Left kidney (tissue), 8 donors: ENCODE data around the gene NCKAP1. TPM values are rescaled to one million over a fixed set of nuclear protein-coding genes. Genes with fewer than 3 reads are reported as not detected.
A peak's percentile ranks its signal among the peaks of the same experiment; 100 is the strongest.
"Not testable (repeated sequence)": the region's sequence is repeated elsewhere in the genome, so short reads cannot be mapped to it uniquely, and the experiment has no call there.

Source experiments
- DNase-seq: peaks from one replicate; pipeline ENCODE4 v3.0.0-alpha.2; 2013
- long read RNA-seq, 8 donors: transcript quantifications; one replicate each; lab custom pipeline, GENCODE V29; 2026
- polyA plus RNA-seq: library from polyadenylated mRNA; unstranded; fragments of 120-200 nt; gene quantifications from one replicate; pipeline ENCODE4 v1.2.1, GENCODE V29; 2013; ENCODE audit not compliant: insufficient read length

NCKAP1 gene, protein sequence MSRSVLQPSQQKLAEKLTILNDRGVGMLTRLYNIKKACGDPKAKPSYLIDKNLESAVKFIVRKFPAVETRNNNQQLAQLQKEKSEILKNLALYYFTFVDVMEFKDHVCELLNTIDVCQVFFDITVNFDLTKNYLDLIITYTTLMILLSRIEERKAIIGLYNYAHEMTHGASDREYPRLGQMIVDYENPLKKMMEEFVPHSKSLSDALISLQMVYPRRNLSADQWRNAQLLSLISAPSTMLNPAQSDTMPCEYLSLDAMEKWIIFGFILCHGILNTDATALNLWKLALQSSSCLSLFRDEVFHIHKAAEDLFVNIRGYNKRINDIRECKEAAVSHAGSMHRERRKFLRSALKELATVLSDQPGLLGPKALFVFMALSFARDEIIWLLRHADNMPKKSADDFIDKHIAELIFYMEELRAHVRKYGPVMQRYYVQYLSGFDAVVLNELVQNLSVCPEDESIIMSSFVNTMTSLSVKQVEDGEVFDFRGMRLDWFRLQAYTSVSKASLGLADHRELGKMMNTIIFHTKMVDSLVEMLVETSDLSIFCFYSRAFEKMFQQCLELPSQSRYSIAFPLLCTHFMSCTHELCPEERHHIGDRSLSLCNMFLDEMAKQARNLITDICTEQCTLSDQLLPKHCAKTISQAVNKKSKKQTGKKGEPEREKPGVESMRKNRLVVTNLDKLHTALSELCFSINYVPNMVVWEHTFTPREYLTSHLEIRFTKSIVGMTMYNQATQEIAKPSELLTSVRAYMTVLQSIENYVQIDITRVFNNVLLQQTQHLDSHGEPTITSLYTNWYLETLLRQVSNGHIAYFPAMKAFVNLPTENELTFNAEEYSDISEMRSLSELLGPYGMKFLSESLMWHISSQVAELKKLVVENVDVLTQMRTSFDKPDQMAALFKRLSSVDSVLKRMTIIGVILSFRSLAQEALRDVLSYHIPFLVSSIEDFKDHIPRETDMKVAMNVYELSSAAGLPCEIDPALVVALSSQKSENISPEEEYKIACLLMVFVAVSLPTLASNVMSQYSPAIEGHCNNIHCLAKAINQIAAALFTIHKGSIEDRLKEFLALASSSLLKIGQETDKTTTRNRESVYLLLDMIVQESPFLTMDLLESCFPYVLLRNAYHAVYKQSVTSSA
- polyA plus RNA-seq = 145 TPM
- long read RNA-seq, donor 1, full-length matches to known transcripts = 14 of 28 reads
- long read RNA-seq, donor 1, partial matches to known transcripts = 14 of 28 reads
- long read RNA-seq, donor 1, other reads (novel, unspliced or antisense) = 0 of 28 reads
- long read RNA-seq, donor 2, full-length matches to known transcripts = 22 of 27 reads
- long read RNA-seq, donor 2, partial matches to known transcripts = 5 of 27 reads
- long read RNA-seq, donor 2, other reads (novel, unspliced or antisense) = 0 of 27 reads
- long read RNA-seq, donor 3, full-length matches to known transcripts = 13 of 13 reads
- long read RNA-seq, donor 3, partial matches to known transcripts = 0 of 13 reads
- long read RNA-seq, donor 3, other reads (novel, unspliced or antisense) = 0 of 13 reads
- long read RNA-seq, donor 4 = 0 reads
- long read RNA-seq, donor 5, full-length matches to known transcripts = 27 of 59 reads
- long read RNA-seq, donor 5, partial matches to known transcripts = 32 of 59 reads
- long read RNA-seq, donor 5, other reads (novel, unspliced or antisense) = 0 of 59 reads
- long read RNA-seq, donor 6, full-length matches to known transcripts = 8 of 23 reads
- long read RNA-seq, donor 6, partial matches to known transcripts = 15 of 23 reads
- long read RNA-seq, donor 6, other reads (novel, unspliced or antisense) = 0 of 23 reads
- long read RNA-seq, donor 7, full-length matches to known transcripts = 18 of 25 reads
- long read RNA-seq, donor 7, partial matches to known transcripts = 7 of 25 reads
- long read RNA-seq, donor 7, other reads (novel, unspliced or antisense) = 0 of 25 reads
- long read RNA-seq, donor 8, full-length matches to known transcripts = 7 of 19 reads
- long read RNA-seq, donor 8, partial matches to known transcripts = 12 of 19 reads
- long read RNA-seq, donor 8, other reads (novel, unspliced or antisense) = 0 of 19 reads

DNA sequence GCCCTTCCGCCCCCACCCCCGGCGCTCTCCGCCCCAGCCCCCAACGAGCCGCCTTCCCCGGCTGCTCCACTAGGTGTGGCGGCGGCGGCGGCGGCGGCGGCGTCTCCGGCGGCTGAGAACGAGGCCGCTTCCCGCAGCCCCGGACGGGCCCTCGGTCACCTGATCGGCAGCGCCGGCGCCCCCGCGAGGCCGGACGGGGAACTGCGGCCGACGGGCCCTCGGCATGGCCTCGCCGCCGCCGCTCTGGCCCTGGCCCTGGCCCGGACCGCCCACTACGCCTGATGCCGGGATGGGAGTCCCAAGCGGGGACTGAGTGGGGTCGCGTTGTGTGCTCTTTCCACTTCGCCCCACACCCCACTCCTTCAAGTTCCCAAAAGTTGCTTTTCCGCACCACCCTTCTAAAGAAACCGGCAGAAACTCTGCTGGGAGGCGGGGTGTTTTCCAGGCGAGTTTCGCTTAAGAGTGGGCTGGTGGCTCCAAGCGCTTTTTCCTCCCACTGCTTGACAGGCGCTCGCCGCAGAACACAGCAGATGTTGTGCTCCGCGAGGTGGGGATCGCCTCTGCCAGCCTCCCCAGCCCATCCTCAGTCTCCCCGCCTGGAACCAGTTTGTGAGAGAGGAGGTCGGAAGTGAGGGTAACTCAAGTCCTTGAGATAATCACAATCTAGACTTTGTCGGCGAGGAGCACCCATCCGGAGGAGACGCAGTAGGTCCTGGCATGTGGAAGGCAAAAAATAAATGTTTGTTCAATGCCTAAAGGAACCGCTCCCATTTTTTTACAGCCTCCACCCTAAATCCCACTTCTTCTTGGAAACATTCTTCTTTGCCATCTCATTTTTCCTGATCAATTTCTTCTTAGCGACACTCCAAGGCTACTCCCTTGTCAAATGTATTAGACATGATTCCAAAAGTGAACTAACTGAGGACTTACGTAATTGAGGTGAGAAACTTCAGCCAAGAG, at the start of gene NCKAP1:
Gene NCKAP1 (minus strand): TSS at position 117 of the 960 bp plus-strand sequence. CDS start 358 bp downstream, outside the sequence.
- peak; percentile 90 for DNase-seq

DNA sequence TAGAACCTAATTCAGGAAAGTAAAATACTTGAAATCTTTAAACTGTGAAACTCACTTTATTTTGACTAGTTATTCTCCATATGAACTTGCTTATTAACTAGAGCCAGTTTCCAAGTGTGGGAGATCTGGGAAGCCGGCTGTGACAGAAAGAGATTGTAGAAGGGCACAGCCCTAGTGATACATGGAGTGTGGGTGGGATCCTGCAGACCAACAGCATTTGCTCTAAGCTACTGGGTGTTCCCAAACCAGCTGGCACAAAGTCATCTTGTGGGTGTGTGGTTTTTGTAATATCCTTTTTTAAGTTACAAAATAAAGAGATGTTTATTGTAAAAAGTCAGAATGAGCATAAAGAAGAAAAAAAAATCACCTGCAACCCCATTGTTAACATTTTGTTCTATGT, 43.7 kb upstream of the NCKAP1 start:
- DNase-seq = no peak

DNA sequence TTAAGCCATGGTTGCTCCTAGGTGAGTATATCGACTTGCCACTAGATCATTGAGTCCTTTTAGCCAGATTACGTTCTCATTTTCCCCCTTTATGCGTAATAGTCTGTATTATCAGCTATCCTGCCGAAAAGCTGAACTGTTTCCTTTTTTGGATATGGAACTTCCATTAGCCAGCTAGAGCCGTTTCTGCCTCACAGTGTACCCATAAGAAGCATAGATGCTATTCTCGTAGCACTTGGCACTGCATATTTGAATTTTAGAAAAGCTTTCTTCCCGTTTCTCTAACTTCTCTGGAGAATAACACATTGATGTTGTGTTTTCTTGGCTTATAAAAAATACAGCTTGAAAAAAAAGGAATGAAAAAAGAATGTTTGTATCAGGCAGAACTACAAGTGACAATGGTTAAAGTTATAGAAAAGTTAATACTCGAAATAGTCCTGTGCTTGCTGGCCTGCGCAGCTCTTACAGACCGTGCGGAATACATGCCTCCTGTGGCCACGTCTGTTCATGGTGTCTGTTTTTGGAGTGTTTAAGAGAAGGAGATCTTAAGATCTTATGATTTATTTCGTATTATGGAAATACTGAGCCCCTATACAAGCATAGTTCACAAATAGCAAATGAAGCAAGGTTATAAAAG, 41.0 kb upstream of the NCKAP1 start:
- no peak for DNase-seq

DNA sequence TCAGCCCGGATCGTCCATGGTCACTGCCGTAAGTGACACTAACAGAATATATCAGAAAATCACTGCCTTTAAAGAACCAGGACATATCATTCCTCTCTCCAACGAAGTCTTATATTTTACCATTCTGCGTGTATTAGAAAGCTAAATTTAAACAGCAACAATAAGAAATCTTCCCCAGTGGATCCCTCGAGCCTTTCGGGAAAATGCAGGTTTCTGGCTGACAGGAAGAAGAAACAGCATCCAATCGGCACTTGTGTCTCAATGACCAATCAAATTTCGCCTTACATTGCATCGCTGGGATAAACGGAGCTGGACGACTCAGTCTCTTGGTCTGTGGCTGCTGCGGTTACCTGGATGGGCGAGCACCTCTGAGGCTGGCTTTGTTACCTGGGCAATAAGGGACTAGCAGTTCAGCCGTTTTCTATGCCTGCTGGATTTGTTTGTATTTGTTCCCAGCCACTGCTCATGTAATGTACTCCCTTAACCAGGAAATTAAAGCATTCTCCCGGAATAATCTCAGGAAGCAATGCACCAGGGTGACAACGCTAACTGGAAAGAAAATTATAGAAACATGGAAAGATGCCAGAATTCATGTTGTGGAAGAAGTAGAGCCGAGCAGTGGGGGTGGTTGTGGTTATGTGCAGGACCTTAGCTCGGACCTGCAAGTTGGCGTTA, 40.3 kb upstream of the NCKAP1 start, which contains the start of gene DUSP19:
Gene DUSP19 (plus strand): TSS at position 284 of the 675 bp plus-strand sequence. CDS start 187 bp downstream, at position 471.
- peak; percentile 99 for DNase-seq

DNA sequence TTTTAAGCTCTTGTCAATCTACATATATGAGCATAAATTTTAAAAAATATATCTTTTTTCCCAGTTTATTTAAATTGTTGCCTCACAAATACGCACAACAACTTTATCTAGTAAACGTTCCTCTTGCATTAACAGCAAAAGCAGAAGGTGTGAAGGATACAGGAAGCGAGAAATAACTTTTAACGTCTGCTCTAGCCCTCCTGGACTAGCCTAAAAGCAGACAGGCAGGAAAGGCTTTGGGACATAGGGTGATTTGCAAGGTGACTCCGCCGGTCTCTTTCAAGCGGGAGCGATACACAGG, 39.9 kb upstream of the NCKAP1 start:
- DNase-seq = no peak

DNA sequence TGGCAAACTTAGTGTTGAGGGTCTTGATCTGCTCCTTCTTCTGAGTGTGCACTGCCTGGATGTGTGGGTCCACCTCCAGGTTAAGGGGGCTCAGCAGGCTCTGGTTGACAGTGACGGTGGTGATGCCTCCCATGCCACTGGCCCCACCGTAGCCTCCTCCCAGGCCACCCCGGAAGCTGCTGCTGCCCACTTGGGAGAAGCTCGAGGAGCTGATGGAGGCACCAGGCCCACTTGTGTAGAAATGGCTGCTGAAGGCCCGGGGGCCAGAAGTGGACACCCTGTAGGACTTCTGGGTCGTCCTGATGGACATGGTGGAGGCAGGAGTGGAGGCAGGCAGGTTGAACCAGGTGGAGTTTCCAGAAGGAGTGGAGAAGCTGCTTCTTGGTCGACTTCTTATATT, 33.9 kb upstream of the NCKAP1 start:
- DNase-seq = no peak

DNA sequence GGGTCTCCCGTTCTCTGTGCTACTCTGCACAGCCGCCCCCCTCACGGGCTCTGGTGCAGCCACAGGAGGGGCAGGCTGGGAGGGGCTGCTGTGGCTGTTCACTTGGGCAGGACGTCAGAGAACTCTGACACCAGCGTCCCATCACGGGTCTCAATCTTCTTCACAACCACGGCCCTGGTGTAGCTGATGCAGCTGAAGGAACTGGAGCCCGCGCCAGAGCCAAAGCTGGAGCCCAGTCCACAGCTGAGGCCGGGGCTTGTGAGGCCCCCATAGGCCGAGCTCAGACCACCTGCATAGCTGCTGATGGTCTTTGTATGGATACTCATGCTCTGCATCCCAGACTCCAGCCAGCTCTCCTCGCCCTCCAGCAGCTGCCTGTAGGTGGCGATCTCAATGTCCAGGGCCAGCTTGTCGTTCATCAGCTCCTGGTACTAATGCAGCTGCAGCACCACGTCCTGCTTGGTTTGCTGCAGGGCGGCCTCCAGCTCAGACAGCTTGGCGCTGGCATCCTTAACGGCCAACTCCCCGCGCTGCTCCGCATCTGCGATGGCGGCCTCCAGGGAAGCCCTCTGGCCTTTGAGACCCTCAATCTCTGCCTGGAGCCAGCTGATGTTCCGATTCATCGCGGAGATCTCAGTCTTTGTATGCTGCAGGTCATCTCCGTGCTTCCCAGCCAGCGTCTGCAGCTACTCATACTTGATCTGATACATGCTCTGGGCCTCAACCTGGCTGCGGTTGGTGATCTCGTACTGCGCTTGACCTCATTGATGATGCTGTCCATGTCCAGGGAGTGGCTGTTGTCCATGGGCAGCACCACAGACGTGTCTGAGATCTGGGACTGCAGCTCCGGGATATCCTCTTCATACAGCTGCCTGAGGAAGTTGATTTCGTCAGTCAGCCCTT, 32.9 kb upstream of the NCKAP1 start:
- no peak for DNase-seq

DNA sequence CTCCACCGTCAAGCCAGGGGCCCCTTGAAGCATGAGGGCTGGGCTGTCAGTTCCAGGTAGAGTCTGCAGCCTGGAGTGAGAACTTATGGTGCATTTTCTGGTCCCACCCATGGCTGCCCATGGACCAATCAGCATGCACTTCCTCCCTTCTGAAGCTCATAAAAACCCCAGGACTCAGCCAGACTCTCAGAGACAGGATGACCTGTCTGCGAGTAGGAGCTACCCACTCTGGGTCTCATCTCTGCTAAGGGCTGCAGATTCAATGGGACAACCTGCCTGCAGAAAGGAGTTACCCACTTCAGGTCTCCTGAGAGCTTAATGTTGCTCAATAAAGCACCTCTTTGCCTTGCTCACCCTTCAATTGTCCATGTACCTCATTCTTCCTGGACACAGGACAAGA, 30.9 kb upstream of the NCKAP1 start:
- DNase-seq = no peak

DNA sequence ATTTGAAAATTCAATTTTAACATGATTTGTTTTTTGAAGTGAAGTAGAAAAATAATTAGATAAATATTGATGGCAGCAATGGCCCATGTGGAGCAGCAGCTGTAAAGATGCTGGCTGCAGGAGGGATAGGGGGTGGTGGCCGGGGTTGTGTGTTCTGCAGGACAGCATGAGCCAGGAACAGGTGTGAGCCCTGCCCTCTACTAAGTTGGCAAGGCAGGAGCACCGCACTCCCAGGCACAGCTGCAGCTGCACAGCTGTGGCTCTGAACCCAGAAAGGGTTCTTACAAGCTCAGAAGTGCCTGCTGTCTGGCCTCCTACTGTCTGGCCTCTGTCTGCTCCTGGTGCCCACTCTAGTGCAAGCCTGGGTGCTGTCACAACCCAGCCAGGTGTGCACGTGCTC, 30.3 kb upstream of the NCKAP1 start:
- DNase-seq = no peak

DNA sequence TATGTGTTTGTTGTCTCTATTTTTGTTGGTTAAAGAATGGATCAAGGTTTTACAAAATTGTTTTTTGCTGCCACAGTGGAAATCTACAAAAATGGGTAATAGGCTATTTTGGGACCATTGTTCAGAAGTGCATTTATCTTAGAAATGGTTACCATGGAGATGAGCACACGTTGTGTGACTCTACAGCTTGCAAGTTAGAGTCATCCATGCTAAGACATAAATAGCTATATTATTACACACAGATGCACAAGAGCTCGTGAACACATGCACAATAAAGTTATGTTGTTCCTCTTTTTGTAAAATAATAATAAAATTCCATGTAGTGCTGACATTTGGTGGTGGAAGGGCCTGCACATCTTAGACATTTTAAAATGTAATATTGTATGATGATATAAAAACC, 24.8 kb upstream of the NCKAP1 start:
- no peak for DNase-seq

DNA sequence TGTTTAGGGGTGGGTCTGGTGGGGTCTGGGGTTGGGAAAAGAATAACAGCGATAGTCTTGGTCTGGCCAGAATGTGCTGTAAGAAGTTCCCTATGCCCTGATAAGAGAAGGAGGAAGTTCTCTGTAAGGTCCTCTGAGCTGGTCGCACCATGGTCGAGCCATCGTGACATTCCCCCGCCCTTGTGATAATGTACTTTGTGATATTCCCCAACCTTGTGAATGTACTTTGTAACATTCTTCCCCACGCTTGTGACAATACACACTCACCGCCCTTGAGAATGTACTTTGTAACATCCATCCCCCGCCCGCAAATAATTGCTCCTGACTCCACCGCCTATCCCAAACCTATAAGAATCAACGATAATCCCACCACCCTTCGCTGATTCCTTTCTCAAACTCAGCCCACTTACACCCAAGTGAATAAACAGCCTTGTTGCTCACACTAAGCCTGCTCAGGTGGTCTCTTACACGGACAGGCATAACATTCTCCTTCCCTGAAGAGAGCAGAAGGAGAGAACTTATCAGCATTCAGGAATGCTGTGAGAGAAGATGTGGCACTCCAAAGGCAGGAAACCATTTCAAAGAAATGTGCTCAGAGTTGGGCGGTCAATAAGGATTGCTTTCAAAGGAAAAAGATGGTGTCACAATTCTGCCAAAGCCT, 22.4 kb upstream of the NCKAP1 start:
- DNase-seq = no peak

DNA sequence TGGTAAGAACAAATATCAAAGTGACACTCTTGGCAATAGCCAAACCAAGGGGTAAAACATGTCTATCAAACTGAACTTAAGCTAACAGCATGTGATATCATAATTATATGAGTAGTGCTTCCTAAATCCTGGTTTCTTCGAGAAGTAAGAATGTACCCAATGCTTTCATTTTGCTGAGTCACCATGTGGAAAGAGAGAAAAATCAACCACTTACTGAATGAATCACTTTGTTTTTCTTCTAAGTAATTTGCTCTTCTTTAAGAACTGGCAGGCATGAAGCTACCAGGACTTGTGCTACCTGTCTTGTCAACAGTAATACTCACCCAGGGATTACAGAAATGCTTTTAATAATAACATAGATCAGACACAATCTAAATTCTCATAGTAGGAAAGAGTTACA, 21.3 kb upstream of the NCKAP1 start:
- no peak for DNase-seq

DNA sequence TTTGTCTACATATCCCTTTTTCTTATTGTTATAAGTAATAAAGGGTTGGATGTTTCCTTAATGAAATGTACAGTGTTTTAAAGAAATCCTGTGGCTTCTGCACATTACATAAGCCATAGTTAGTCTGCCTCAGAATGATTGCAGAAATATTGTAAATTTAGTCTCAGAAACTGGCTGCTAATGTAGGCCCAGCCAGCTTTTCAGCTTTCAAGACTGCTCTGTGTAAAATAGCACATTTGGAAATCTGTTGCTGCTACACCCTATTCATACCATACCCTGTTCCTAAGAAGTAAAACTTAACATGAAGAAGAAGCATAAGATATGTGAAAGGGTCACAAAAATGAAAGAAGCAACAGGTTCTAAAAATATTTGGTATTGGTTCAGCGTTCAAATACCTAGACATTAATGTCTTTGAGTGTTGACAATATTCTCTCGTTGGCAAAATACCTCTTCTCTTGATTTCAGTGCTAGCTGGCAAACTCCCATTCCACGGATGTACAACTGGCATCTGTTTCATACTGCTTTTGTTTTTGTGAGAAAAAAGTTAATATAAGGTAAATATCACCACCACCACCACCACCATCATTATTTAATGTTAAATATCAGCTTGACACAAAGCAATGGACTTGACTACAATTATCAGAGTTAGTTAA, 19.2 kb upstream of the NCKAP1 start:
- DNase-seq = no peak

DNA sequence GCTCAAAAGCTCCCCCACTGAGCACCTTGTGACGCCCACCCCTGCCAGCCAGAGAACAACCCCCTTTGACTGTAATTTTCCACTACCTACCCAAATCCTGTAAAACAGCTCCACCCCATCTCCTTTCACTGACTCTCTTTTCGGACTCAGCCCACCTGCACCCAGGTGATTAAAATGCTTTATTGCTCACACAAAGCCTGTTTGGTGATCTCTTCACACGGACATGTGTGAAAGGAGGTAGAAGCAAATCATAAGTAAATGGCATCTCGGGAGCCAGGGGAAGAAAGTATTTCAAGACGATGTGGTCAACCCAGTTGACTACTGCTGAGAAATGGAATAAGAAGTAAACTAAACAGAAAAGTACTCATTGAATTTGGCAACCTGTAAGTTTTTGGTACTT, 11.2 kb upstream of the NCKAP1 start:
- no peak for DNase-seq

DNA sequence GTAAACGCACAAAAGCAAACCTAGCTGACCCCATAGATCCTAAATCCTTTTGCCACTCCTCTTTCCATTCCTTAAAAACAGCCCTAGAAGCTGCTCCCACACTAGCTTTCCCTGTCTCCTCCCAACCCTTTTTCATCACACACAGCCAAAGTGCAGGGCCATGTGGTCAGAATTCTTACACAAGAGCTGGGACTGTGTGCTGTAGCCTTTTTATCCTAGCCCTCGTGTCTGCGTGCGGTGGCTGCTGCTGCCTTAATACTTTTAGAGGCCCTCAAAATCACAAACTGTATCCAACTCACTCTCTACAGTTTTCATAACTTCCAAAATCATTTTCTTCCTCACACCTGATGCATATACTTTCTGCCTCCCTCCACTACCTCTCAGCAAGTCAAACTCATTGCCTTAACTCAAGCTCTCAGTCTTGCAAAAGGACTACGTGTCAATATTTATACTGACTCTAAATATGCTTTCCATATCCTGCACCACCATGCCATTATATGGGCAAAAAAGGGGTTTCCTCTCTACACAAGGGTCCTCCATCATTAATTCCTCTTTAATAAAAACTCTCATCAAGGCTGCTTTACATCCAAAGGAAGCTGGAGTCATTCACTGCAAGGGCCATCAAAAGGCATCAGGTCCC, 9.3 kb upstream of the NCKAP1 start:
- not testable (repeated sequence) for DNase-seq

DNA sequence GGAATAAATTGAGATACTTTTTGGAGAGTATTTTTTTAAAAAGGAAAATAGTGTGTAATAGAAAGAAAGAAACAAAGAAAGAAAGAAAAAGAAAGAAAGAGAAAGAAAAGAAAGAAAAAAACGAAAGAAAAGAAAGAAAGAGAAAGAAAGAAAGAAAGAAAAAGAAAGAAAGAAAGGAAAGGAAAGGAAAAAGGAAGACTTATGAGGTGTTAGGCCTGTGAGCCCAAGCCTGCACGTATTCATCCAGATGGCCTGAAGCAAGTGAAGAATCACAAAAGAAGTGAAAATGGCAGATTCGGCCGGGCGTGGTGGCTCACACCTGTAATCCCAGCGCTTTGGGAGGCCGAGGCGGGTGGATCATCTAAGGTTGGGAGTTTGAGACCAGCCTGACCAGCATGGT, 5.3 kb upstream of the NCKAP1 start:
- DNase-seq = not testable (repeated sequence)
